ENCODE measurements around the gene RUNDC3A.
A peak's percentile ranks its signal among the peaks of the same experiment; 100 is the strongest.

RUNDC3A gene

GRCh38 chr17:44312396-44313104 lies 4.1 kb downstream of the RUNDC3A start:
- Histone ChIP-seq H3K4me3 (no peak overlapping the region), H3K27ac (no peak overlapping the region)
- no peak for DNase-seq (ENCODE audit: low spot score)
- TF ChIP-seq, protein P1, sequence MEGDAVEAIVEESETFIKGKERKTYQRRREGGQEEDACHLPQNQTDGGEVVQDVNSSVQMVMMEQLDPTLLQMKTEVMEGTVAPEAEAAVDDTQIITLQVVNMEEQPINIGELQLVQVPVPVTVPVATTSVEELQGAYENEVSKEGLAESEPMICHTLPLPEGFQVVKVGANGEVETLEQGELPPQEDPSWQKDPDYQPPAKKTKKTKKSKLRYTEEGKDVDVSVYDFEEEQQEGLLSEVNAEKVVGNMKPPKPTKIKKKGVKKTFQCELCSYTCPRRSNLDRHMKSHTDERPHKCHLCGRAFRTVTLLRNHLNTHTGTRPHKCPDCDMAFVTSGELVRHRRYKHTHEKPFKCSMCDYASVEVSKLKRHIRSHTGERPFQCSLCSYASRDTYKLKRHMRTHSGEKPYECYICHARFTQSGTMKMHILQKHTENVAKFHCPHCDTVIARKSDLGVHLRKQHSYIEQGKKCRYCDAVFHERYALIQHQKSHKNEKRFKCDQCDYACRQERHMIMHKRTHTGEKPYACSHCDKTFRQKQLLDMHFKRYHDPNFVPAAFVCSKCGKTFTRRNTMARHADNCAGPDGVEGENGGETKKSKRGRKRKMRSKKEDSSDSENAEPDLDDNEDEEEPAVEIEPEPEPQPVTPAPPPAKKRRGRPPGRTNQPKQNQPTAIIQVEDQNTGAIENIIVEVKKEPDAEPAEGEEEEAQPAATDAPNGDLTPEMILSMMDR (IDR thresholded peaks at IDR 0.05): no peak

GRCh38 chr17:44314031-44314430 lies 5.6 kb downstream of the RUNDC3A start:
- DNase-seq (ENCODE audit: low spot score): no peak
- H3K27ac ChIP-seq: no peak overlapping the region
- TF ChIP-seq, protein P1 (IDR thresholded peaks at IDR 0.05): no peak
- H3K4me3 ChIP-seq: no peak overlapping the region

DNA sequence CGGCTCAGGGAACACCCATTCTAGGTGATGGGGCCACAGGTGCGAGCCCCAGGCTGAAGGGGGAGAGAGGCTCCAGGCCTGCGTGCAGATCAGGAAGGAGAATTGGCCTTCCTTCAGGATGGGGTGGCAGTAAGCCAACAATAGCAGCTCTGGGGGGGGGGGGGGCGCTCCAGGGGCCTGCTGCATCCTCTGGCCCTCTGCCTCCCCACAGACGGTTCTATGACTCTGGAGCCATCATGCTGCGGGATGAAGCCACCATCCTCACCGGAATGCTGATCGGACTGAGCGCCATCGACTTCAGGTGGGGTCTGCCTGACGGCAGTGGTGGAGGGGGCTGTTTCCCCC lies 6.1 kb downstream of the RUNDC3A start:
- no peak overlapping the region for H3K27ac ChIP-seq
- peak overlapping the region; percentile 58 for H3K4me3 ChIP-seq

DNA sequence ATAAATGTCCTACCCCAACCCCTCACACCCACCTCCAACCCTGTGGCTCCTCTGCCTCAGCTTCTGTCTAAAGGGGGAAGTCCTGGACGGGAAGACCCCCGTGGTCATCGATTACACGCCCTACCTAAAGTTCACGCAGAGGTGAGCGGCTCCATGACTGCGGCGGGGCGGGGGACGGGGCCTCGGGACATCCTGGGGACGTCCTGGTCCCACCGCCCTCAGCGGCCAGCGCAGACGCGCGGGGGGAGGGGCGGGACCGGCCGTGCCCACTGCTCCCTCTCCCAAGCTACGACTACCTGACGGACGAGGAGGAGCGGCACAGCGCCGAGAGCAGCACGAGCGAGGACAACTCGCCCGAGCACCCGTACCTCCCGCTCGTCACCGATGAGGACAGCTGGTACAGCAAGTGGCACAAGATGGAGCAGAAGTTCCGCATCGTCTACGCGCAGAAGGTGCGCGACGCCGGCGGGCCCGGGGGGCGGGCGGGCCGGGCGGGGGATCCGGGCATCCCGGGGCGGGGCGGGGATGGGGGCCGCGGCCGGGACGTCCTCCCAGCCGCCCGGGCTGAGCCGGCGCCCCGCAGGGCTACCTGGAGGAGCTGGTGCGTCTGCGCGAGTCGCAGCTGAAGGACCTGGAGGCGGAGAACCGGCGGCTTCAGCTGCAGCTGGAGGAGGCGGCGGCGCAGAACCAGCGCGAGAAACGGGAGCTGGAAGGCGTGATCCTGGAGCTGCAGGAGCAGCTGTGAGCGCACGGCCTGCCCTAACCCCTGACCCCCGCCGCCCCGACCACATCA lies 6.7 kb downstream of the RUNDC3A start:
- peak overlapping the region; percentile 58 for H3K4me3 ChIP-seq
- TF ChIP-seq, protein P1 (IDR thresholded peaks at IDR 0.05): no peak

More for the DNA sequence above, 6.1 kb downstream of the RUNDC3A start:
- TF ChIP-seq, protein P1 (IDR thresholded peaks at IDR 0.05): no peak
- DNase-seq (ENCODE audit: low spot score): no peak

DNA sequence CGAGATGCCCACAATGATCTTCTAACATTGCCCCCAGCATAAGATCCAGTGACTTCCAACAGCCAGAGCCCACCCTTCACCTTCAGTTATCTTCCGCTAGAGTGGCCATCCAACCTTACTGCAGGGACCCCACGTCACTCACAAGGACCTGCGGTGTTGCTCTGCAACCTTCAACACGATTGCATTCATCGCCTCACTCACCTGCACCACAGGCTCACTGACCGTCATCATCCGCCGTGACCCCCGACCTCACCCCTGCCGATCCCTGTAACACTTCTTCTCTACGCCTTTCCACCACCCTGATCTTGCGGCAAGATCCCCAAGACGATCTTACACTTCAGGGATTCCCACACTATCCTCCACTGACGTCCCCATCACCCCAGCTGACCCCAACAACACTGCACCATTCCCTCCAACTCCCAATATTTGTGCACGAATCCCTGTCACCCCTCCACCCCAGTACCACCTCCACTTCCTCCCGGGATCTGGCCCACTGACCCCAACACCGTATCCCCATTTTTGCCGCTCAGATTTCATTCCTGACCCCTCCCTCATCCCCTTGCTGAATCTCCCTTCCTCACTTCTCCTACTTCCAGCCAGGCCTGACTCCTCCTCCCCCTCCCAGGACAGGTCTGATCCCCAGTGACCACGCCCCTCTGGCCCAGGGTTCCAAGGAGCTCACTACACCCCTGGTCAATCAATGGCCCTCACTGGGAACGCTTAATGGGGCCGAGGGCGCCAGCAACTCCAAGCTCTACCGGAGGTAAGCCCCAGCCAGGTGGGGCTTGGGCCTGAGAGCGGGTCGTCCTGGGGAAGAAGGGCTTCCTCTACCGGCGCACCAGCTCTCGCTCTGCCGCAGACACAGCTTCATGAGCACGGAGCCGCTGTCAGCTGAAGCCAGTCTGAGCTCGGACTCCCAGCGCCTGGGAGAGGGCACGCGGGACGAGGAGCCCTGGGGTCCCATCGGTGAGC lies 7.6 kb downstream of the RUNDC3A start:
- H3K4me3 ChIP-seq: peak overlapping the region; percentile 58
- TF ChIP-seq, protein P1 (IDR thresholded peaks at IDR 0.05): no peak
- DNase-seq (ENCODE audit: low spot score): no peak
- no peak overlapping the region for H3K27ac ChIP-seq

More for the DNA sequence above, 6.7 kb downstream of the RUNDC3A start:
- H3K27ac ChIP-seq: no peak overlapping the region
- no peak for DNase-seq (ENCODE audit: low spot score)

GRCh38 chr17:44317545-44317944 lies 9.1 kb downstream of the RUNDC3A start:
- TF ChIP-seq, protein P1 (IDR thresholded peaks at IDR 0.05): no peak
- Histone ChIP-seq H3K4me3 (no peak overlapping the region), H3K27ac (no peak overlapping the region)
- DNase-seq (ENCODE audit: low spot score): no peak

All from coronary artery (tissue), 2 donors.